NOMO-1 (cell line): ENCODE data around the gene SAXO1.
"Not testable (repeated sequence)": the region's sequence is repeated elsewhere in the genome, so short reads cannot be mapped to it uniquely, and the experiment has no call there.

ENCODE experiments used
- DNase-seq, 2 experiments: peaks; one replicate each; lab custom pipeline; 2025; ENCODE audit not compliant: unreplicated experiment in 2 of 2; lab: John Stamatoyannopoulos, UW

The SAXO1 gene, protein sequence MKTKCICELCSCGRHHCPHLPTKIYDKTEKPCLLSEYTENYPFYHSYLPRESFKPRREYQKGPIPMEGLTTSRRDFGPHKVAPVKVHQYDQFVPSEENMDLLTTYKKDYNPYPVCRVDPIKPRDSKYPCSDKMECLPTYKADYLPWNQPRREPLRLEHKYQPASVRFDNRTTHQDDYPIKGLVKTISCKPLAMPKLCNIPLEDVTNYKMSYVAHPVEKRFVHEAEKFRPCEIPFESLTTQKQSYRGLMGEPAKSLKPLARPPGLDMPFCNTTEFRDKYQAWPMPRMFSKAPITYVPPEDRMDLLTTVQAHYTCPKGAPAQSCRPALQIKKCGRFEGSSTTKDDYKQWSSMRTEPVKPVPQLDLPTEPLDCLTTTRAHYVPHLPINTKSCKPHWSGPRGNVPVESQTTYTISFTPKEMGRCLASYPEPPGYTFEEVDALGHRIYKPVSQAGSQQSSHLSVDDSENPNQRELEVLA

GRCh38 chr9:19033015-19033414, at the start of gene SAXO1:
SAXO1 (minus strand) TSS chr9:19033209; CDS start chr9:19032908, 301 bp downstream.
- DNase-seq: no peak

DNA sequence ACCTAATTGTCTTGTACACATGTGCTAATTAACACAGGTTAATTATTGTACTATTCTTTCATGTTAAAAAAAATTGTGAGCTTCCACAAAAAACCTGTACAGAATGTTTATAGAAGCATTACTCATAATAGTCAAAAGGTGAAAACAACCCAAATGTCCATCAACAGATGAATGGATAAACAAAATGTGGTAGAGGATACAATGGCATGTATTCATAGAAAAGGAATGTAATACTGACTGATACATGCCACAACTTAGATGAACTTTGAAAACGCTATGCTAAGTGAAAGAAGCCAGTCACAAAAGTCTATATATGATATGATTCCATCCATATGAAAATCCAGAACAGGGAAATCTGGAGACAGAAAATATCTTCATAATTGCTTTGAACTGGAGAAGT, 41.8 kb upstream of the SAXO1 start:
- DNase-seq: no peak

DNA sequence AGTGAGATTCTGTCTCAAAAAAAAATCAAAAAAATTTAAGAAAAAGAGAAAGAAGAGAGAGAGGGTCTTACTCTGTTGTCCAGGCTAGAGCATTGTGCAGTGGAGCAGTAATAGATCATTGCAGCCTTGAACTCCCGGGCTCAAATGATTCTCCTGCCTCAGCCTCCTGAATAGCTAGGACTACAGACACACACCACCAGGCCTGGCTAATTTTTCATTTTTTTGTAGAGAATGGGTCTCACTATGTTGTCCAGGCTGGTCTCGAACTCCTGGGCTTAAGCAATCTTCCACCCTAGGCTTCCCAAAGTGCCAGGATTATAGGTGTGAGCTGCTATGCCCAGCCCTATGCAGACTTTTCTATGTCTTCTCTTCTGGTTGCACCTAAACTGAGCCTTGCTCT, 41.2 kb upstream of the SAXO1 start:
- no peak for DNase-seq

DNA sequence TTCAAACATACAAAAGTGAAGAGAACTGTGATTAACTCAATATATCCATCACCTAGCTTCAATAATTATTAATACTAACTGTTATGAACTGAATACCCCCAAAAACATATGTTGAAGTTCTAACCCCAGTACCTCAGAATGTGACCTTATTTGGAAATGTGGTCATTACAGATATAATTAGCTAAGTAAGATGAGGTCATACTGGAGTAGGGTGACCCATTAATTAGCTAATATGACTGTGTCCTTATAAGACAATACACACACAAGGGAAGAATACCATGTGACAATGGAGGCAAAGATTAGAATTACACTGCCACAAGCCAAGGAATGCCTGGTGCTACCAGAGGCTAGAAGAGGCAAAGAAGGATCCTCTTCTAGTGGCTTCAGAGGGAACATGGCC, 24.0 kb upstream of the SAXO1 start:
- DNase-seq: no peak

DNA sequence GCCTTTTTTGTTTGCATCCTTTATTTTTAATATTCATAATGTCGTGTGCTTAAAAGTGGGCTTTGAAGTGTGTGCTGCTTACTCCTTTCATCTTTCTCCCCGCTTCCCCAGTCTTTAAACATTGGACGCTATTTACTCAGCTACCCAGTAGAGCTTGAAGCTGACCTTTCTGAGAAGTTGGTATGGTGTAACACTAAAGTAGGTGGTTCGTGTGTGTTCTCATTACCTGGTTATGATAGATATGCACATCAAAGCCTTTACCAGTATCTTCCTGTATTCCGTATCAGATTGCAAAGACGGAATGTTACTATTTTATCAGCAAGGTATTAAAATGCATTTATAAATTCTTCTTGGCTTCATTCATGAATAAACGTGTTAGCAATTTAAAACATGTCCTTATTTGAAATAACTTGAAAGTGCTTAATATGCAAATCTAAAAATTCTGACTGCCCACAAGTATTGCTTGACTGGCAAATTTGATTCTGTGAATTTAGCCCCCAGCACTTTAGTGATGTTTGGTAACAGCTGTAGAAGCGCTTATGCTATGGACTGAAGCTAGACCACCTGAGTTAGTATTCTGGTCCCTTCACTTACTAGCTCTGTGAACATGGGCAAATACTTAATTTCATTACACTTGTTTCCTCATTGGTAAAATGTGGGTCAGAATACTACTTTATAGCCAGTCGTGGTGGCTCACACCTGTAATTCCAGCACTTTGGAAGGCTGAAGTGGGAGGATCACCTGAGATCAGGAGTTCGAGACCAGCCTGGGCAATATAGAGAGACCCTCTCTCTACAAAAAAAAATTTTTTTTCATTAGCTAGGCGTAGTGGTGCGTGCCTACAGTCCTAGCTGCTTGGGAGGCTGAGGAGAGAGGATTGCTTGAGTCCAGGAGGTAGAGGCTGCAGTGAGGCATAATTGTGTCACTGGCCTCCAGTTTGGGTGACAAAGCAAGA, 17.9 kb upstream of the SAXO1 start:
- peak in 1 of 2 experiments; percentile 1 for DNase-seq

GRCh38 chr9:19049917-19050636, 17.1 kb upstream of the SAXO1 start:
- DNase-seq: no peak

DNA sequence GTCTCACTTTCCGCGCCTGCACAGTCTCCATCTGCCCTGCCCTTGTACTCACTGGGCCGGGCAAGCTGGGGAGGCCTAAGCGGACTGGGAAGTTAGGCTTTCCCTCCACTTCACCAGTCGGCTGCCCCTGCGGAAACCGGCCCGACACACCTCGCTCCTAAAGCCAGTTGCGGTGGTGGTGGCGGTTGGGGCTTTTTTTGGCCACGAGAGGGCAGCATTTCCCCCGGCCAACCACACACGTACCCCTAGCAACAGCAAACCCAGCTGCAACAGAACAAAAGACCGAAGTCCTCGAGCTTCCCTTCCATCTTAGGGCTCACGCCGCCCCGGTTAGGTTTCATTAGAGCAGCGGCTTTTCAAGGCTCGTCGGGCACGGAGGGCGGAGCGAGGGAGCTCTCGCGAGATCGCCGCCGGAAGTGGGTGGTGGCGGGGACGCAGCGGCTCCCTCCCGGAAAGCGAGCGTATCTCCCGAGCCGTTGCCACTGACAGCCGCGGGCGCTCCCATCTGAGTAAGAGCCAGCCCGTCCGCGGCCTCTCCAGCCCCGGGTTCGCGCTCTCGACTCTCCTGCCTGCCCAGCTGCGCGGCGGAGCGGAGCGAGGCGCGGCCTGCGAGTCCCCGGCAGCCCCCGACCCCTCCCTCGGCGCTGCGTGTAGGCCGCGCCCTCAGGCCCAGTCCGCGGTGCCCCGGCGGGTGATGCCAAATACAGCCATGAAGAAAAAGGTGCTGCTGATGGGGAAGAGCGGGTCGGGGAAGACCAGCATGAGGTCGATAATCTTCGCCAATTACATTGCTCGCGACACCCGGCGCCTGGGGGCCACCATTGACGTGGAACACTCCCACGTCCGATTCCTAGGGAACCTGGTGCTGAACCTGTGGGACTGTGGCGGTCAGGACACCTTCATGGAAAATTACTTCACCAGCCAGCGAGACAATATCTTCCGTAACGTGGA, 16.2 kb upstream of the SAXO1 start, which contains the start of gene RRAGA:
Gene RRAGA (plus strand): TSS at position 462 of the 951 bp plus-strand sequence. CDS start 233 bp downstream, at position 695.
- peak; percentile 79 to 81 for DNase-seq

DNA sequence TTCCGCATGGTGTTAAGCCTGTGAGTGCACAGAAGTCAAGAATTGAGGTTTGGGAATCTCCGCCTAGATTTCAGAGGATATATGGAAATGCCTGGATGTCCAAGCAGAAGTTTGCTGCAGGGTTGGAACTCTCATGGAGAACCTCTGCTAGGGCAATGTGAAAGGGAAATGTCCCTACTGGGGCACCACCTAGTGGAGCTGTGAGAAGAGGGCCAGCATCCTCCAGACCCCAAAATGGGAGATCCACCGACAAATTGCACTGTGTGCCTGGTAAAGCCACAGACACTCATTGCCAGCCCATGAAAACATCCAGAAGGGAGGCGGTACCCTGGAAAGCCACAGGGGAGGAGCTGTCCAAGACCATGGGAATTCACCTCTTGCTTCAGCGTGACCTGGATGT, 3.6 kb upstream of the SAXO1 start:
- DNase-seq: no peak

DNA sequence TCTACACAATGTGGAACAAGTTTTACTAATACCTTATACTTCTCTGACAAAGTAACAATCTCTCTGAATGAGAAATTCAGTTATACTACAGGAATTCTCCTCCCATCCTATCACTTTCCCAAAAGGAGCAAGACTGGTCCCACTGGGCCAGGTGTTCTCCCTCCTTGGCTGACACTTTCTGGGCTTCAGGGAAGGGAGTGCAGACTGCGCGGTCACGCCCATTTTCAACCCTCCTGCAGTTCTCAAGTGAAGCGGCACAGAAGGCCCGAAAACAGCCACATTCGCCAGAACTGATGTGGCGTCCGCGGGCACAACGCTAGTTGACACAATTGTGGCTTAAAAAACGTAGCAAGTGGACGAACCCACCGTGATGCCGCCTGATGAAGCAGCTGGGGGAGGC, 603 bp downstream of the SAXO1 start:
- no peak for DNase-seq

DNA sequence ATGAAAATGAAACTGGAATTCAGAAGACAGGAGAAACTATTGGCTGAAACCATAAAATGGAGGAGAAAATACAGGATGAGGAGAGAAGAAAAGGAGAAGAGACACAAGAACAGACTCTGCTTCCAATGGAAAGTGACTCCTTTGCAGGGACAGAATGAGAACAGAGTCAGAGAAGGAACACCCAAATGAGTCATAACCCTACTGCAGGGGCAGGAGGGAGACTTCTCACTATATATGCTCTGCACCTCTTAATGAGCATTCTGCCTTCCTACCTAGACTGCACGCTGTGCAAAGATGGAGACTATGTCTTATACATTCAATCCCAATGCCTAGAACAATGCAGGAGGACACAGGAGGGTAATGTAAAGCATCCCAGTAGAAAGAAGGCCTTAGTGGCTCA, 2.1 kb downstream of the SAXO1 start:
- no peak for DNase-seq

DNA sequence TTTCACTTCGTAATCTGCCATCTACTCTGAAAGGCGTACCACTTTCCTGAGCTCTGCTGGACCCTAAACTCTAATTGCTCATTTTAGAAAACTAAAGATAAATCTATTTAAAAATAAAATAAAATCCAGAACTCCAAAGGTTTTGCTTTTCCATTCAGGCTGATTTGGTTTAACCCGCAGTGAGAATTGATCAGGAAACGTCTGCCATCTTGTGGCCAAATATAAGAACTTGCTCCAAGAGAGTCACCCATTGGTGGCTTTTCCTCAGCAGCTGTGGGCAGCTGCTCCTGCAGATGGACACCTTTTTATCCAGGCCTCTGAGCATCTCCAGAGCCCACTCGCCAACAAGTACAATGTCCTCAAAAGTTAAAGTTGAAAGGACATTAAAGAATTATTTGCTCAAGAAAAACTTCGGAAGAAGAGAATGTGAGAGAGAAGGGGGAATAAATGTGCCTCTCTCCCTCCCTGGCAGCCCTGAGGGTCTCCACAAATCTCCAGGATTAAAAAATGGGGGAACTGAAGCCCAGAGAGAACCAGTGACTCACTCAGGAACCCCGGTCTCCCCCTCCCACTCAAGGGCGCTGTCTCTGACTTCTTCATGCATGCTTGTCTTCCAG, 4.1 kb downstream of the SAXO1 start:
- DNase-seq: peak in 1 of 2 experiments; percentile 10

GRCh38 chr9:19027825-19028224, 5.2 kb downstream of the SAXO1 start:
- no peak for DNase-seq

- no peak for DNase-seq
These were observed 6.6 kb downstream of the SAXO1 start for GRCh38 chr9:19026375-19026774.

DNA sequence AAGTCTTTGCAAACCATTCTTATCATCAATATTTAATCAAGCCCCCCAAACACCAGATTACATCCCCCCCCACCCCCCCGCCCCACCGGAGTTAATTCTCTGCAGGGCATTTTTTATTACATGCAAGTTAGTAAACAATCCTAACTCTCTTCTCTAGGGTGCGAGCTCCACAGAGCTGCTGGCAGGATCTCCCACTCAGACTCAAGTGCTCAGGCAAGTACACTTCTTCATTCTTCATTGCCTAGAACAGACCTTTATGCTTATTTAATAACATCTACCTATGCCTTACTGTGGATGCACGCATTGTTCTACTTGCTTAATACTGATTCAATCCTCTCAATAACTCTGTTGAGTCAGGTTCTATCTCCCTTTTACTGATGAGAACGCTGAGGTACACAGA, 9.9 kb downstream of the SAXO1 start:
- DNase-seq: no peak

- no peak for DNase-seq
These were observed 10.8 kb downstream of the SAXO1 start for GRCh38 chr9:19022206-19022605.

GRCh38 chr9:19021649-19022048, 11.4 kb downstream of the SAXO1 start:
- not testable (repeated sequence) for DNase-seq

- DNase-seq: no peak
These were observed 12.0 kb downstream of the SAXO1 start for GRCh38 chr9:19020886-19021455.

DNA sequence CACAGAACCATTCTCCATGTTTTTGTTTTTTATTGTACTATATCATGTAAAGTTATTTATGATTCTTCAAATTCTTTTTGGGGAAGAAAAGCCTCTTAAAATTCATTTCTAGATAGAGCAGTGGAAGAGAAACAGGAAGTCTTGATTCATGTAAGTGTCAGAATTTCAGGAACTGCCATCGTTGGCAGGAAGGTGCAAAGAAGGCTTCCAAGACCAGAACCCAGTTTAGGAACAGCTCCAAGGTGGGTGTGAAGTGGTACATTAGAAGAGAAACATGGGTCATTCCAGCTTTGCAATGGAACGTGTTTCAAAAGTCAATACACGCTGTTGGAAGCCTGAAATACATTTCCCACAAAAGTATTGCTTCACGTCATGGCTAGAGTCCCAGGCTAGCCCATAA, 14.8 kb downstream of the SAXO1 start:
- DNase-seq: no peak
